ENCODE results near the gene MMP19.
"Not testable (repeated sequence)": the region's sequence is repeated elsewhere in the genome, so short reads cannot be mapped to it uniquely, and the experiment has no call there.

GRCh38 chr12:55862931-55863330, 20.2 kb upstream of the MMP19 start:
- not testable (repeated sequence) for TF ChIP-seq EZH2phosphoT487 (IDR thresholded peaks at IDR 0.05; ENCODE audit: low read depth); CTCF (IDR thresholded peaks at IDR 0.05; ENCODE audit: low read depth, low read length)

All from OCI-LY3 (cell line).